HG03342 (cell line): ENCODE results near the gene EPB41L2.

ENCODE experiments used
- ATAC-seq: cut with Tn5 transposase; IDR thresholded peaks from one replicate; pipeline ENCODE4 v1.9.1; 2021; ENCODE audit warnings: mild to moderate bottlenecking, moderate library complexity; ENCODE audit not compliant: unreplicated experiment

The EPB41L2 gene

GRCh38 chr6:131062241-131063027 lies 611 bp downstream of the EPB41L2 start:
- no peak for ATAC-seq

GRCh38 chr6:131061751-131062119 lies 1.3 kb downstream of the EPB41L2 start:
- ATAC-seq = no peak

GRCh38 chr6:131061041-131061750 lies 1.8 kb downstream of the EPB41L2 start:
- ATAC-seq = no peak

- ATAC-seq = no peak
Observed at GRCh38 chr6:131060311-131060710, 2.7 kb downstream of the EPB41L2 start.

- ATAC-seq = no peak
Observed at GRCh38 chr6:131059486-131059885, 3.6 kb downstream of the EPB41L2 start.

- no peak for ATAC-seq
Observed at GRCh38 chr6:131058236-131058635, 4.8 kb downstream of the EPB41L2 start.

GRCh38 chr6:131054392-131055250 lies 8.4 kb downstream of the EPB41L2 start:
- ATAC-seq = no peak

- ATAC-seq = no peak
Observed at GRCh38 chr6:131053546-131054240, 9.4 kb downstream of the EPB41L2 start.

GRCh38 chr6:131052181-131052580 lies 10.9 kb downstream of the EPB41L2 start:
- no peak for ATAC-seq

- ATAC-seq = no peak
Observed at GRCh38 chr6:131051341-131051740, 11.7 kb downstream of the EPB41L2 start.

GRCh38 chr6:131049608-131050007 lies 13.4 kb downstream of the EPB41L2 start:
- ATAC-seq = no peak

GRCh38 chr6:131048933-131049515 lies 14.0 kb downstream of the EPB41L2 start:
- no peak for ATAC-seq

GRCh38 chr6:131048459-131048858 lies 14.6 kb downstream of the EPB41L2 start:
- no peak for ATAC-seq

GRCh38 chr6:131045139-131045538 lies 17.9 kb downstream of the EPB41L2 start:
- no peak for ATAC-seq

- no peak for ATAC-seq
Observed at GRCh38 chr6:131043902-131044447, 19.1 kb downstream of the EPB41L2 start.

- no peak for ATAC-seq
Observed at GRCh38 chr6:131042664-131043063, 20.4 kb downstream of the EPB41L2 start.

- ATAC-seq = no peak
Observed at GRCh38 chr6:131041814-131042213, 21.2 kb downstream of the EPB41L2 start.

- ATAC-seq = no peak
Observed at GRCh38 chr6:131040866-131041265, 22.2 kb downstream of the EPB41L2 start.

GRCh38 chr6:131039345-131039680 lies 23.7 kb downstream of the EPB41L2 start:
- ATAC-seq = no peak

- no peak for ATAC-seq
Observed at GRCh38 chr6:131038597-131039344, 24.3 kb downstream of the EPB41L2 start.
